Measurements from ENCODE around the gene FBXW4. TPM values are rescaled to one million over a fixed set of nuclear protein-coding genes. Genes with fewer than 3 reads are reported as not detected.

FBXW4 gene
- total RNA-seq, 2 experiments from 2014 or later = 37.6 to 38.2 TPM

GRCh38 chr10:101696632-101697031 lies 1.7 kb upstream of the FBXW4 start:
- ChIA-PET POLR2A (no interaction called here), CTCF (no interaction called here)
- TF ChIP-seq CTCF (IDR thresholded peaks at IDR 0.05) = no peak
- no peaks in the 10 kb centered on the region for H3K9me3 Mint-ChIP-seq
- H3K27ac Mint-ChIP-seq = no peak overlapping the region
- ATAC-seq = no peak
- peaks cover 22% of the 10 kb centered on the region for H3K4me1 Mint-ChIP-seq (ENCODE audit: low read depth)
- intact Hi-C loops (cut with micrococcal nuclease) = no loop called here
- peaks cover 8% of the 10 kb centered on the region for H3K36me3 Mint-ChIP-seq (ENCODE audit: low read depth)
- no peaks in the 10 kb centered on the region for H3K27me3 Mint-ChIP-seq
- no peak for DNase-seq
- no peak overlapping the region for H3K4me3 Mint-ChIP-seq

- TF ChIP-seq CTCF (IDR thresholded peaks at IDR 0.05) = no peak
- ATAC-seq (no peak), DNase-seq (no peak)
- peak overlapping the region; percentile 83 for H3K27ac Mint-ChIP-seq
- ChIA-PET POLR2A (interaction anchor here (1.1 kb wide), 1 partner anchor 11 kb away, joined by 3 read pairs; no protein-coding TSS in a partner anchor), CTCF (interaction anchor here (0.8 to 1.7 kb wide), 2 partner anchors 86 to 88 kb away, joined by 4 to 5 read pairs; partner anchors contain the start of gene NPM3)
- peaks cover 8% of the 10 kb centered on the region for H3K36me3 Mint-ChIP-seq (ENCODE audit: low read depth)
- H3K27me3 Mint-ChIP-seq = no peaks in the 10 kb centered on the region
- H3K9me3 Mint-ChIP-seq = no peaks in the 10 kb centered on the region
- peaks cover 32% of the 10 kb centered on the region for H3K4me1 Mint-ChIP-seq (ENCODE audit: low read depth)
- H3K4me3 Mint-ChIP-seq = peak overlapping the region; percentile 97
- intact Hi-C loops (cut with micrococcal nuclease) = no loop called here
Measured at GRCh38 chr10:101695404-101695890, 477 bp upstream of the FBXW4 start.

GRCh38 chr10:101693978-101694673 lies 844 bp downstream of the FBXW4 start:
- Mint-ChIP-seq H3K27ac (peak overlapping the region; percentile 98), H3K36me3 (ENCODE audit: low read depth) (no peaks in the 10 kb centered on the region), H3K9me3 (no peaks in the 10 kb centered on the region), H3K4me3 (peak overlapping the region; percentile 97), H3K4me1 (ENCODE audit: low read depth) (peaks cover 43% of the 10 kb centered on the region), H3K27me3 (no peaks in the 10 kb centered on the region)
- peak; percentile 67 for DNase-seq
- intact Hi-C loops (cut with micrococcal nuclease) = no loop called here
- ChIA-PET POLR2A (interaction anchor here (1.0 to 1.8 kb wide), 9 partner anchors 8 to 123 kb away, joined by 3 to 9 read pairs (median 4); partner anchors contain the start of gene NPM3), CTCF (interaction anchor here (0.6 to 2.6 kb wide), 9 partner anchors 10 to 141 kb away, joined by 3 to 10 read pairs (median 4); partner anchors contain the start of gene NPM3)
- ATAC-seq = peak; percentile 75
- no peak for TF ChIP-seq CTCF (IDR thresholded peaks at IDR 0.05)

GRCh38 chr10:101693651-101693977 lies 1.4 kb downstream of the FBXW4 start:
- Mint-ChIP-seq H3K4me3 (peak overlapping the region; percentile 97), H3K27me3 (no peaks in the 10 kb centered on the region), H3K27ac (peak overlapping the region; percentile 98), H3K9me3 (no peaks in the 10 kb centered on the region), H3K4me1 (ENCODE audit: low read depth) (peaks cover 48% of the 10 kb centered on the region), H3K36me3 (ENCODE audit: low read depth) (peaks cover 1% of the 10 kb centered on the region)
- ATAC-seq (peak; percentile 46), DNase-seq (peak; percentile 39)
- ChIA-PET CTCF (interaction anchor here (1.0 to 2.6 kb wide), 7 partner anchors 9 to 142 kb away, joined by 3 to 10 read pairs (median 4); partner anchors contain the start of gene NPM3), POLR2A (interaction anchor here (0.8 to 1.8 kb wide), 8 partner anchors 8 to 123 kb away, joined by 3 to 9 read pairs (median 4); partner anchors contain the start of gene NPM3)
- no peak for TF ChIP-seq CTCF (IDR thresholded peaks at IDR 0.05)
- intact Hi-C loops (cut with micrococcal nuclease) = no loop called here

GRCh38 chr10:101691081-101691480 lies 3.9 kb downstream of the FBXW4 start:
- intact Hi-C loops (cut with micrococcal nuclease) = no loop called here
- ATAC-seq (no peak), DNase-seq (no peak)
- TF ChIP-seq CTCF (IDR thresholded peaks at IDR 0.05) = no peak
- H3K4me1 Mint-ChIP-seq (ENCODE audit: low read depth) = peaks cover 65% of the 10 kb centered on the region
- no peaks in the 10 kb centered on the region for H3K9me3 Mint-ChIP-seq
- CTCF ChIA-PET = no interaction called here
- H3K27me3 Mint-ChIP-seq = no peaks in the 10 kb centered on the region
- peaks cover 21% of the 10 kb centered on the region for H3K36me3 Mint-ChIP-seq (ENCODE audit: low read depth)
- POLR2A ChIA-PET = interaction anchor here (0.7 kb wide), 1 partner anchor 88 kb away, joined by 3 read pairs; no protein-coding TSS in a partner anchor
- no peak overlapping the region for H3K4me3 Mint-ChIP-seq
- H3K27ac Mint-ChIP-seq = peak overlapping the region; percentile 18
